GM21447 (cell line): ENCODE data around the gene RAB21.
"Not testable (repeated sequence)": the region's sequence is repeated elsewhere in the genome, so short reads cannot be mapped to it uniquely, and the experiment has no call there.

Experiments
- ATAC-seq: cut with Tn5 transposase; IDR thresholded peaks from one replicate; pipeline ENCODE4 v1.9.1; 2021; ENCODE audit not compliant: unreplicated experiment

The RAB21 gene

GRCh38 chr12:71749666-71750065 is 5.0 kb upstream of the RAB21 start:
- no peak for ATAC-seq

GRCh38 chr12:71752891-71753290 is 1.8 kb upstream of the RAB21 start:
- ATAC-seq, result no peak

- ATAC-seq, result peak; percentile 57
Measured at GRCh38 chr12:71755146-71755892, 656 bp downstream of the RAB21 start.

- ATAC-seq, result no peak
Measured at GRCh38 chr12:71756054-71756690, 1.5 kb downstream of the RAB21 start.

- no peak for ATAC-seq
Measured at GRCh38 chr12:71759941-71760340, 5.3 kb downstream of the RAB21 start.

- ATAC-seq, result no peak
Measured at GRCh38 chr12:71760471-71760870, 5.8 kb downstream of the RAB21 start.

- not testable (repeated sequence) for ATAC-seq
Measured at GRCh38 chr12:71761354-71761753, 6.7 kb downstream of the RAB21 start.

GRCh38 chr12:71763677-71764379 is 9.2 kb downstream of the RAB21 start:
- ATAC-seq, result no peak

- ATAC-seq, result no peak
Measured at GRCh38 chr12:71764587-71765321, 10.1 kb downstream of the RAB21 start.

GRCh38 chr12:71766202-71766601 is 11.5 kb downstream of the RAB21 start:
- ATAC-seq, result no peak

GRCh38 chr12:71767183-71767582 is 12.5 kb downstream of the RAB21 start:
- ATAC-seq, result no peak

GRCh38 chr12:71768900-71769299 is 14.2 kb downstream of the RAB21 start:
- ATAC-seq, result no peak

- no peak for ATAC-seq
Measured at GRCh38 chr12:71771069-71771468, 16.4 kb downstream of the RAB21 start.

GRCh38 chr12:71772735-71773134 is 18.1 kb downstream of the RAB21 start:
- no peak for ATAC-seq

- peak; percentile 65 for ATAC-seq
Measured at GRCh38 chr12:71780237-71780822, 25.7 kb downstream of the RAB21 start.

- no peak for ATAC-seq
Measured at GRCh38 chr12:71782017-71782416, 27.4 kb downstream of the RAB21 start.

- ATAC-seq, result no peak
Measured at GRCh38 chr12:71786829-71787228, 32.2 kb downstream of the RAB21 start.

GRCh38 chr12:71787580-71787979 is 32.9 kb downstream of the RAB21 start:
- no peak for ATAC-seq

- ATAC-seq, result no peak
Measured at GRCh38 chr12:71790331-71790730, 35.7 kb downstream of the RAB21 start.

- no peak for ATAC-seq
Measured at GRCh38 chr12:71791473-71792150, 36.9 kb downstream of the RAB21 start.
